Measurements from ENCODE around the gene TRIM50.
"Not testable (repeated sequence)": the region's sequence is repeated elsewhere in the genome, so short reads cannot be mapped to it uniquely, and the experiment has no call there.

Gene TRIM50

DNA sequence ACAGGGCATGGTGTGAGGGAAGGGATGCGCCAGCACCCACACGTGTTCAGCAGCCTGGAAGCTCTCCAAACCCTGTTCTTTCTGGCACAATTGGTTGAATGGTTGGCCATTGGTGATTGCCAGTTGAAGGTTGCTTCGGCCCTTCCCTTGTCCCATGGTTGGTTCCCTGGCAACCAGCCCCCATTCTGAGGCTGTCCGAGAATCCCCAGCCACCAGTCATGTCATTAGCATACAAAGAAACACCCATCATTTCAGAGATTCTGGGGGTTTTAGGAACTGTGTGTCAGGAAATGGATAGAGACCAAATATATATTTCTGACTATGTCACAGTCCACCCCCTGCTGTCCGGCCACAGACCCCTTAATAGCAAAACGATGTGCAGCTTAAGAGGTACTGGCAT lies 21.9 kb upstream of the TRIM50 start:
- DNase-seq, result no peak

DNA sequence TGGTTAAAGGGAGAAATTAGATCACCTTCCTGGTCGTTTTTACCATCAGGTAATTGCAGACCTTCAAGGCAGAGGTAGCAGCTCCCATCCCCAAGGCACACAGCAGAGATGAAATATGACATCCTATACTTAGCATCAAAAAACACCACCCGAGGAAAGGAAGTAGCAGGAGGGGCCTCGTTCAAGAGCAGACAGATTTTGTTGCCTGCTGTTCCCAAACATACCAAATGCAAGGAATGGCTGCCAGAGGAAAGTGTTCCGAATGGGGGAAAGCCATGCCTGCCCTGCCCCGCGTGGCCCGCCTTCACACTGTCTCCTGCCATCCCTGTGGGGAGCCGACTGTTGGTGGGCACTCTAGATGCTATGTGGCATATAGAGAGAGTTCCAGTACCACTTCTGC lies 18.1 kb upstream of the TRIM50 start:
- DNase-seq, result no peak

DNA sequence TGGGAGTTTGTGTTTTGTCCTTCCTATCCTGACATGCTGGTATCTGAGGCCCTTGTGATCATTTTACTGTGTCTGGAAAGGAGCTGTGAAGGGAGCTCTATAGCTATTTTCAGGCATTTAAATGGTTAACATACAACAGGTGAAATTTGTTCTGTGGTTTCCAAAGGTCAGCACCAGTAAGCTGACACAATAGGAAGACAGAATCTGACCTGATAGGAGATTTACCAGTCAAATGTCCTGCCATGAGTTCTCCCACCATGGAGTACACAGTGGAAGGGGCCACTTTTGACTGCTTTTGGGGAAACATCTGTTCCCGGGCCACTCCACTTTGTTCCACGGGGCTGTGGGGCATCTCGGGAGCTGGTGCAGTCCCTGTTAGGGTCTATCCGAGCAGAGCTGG lies 17.7 kb upstream of the TRIM50 start:
- no peak for DNase-seq

DNA sequence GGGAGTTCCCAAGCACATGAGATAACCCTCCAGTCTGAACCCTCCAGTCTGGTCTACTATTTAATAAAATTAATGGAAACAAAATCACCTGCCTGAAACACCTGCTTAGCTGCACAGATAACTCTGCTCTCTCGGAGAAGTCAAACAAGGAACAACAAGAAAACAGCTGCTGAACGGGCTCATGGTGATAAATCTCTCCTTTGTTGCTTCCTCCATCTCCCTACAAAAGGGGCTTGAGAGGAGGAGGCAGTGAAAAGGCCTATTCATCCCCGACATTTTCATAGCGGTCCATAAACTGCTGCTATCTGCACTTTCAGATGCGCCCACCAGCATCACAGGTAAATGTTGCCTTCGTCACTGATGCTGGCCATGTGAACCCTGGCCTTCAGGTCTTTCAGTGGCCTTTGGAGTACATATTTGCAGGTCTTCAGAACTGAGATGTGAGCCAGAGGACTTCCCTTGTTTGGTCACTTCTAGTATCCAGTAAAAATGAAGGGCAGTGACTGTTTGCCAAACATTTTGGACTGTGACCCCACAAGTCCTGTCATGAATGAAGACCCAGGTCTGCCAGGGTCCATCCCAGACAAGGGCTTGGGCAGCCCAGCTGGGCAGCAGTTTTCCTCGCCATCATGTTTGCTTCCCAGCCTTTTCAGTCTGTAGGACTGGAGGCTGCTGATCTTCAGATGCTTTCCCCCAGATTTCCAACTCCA lies 15.9 kb upstream of the TRIM50 start:
- DNase-seq, result no peak

DNA sequence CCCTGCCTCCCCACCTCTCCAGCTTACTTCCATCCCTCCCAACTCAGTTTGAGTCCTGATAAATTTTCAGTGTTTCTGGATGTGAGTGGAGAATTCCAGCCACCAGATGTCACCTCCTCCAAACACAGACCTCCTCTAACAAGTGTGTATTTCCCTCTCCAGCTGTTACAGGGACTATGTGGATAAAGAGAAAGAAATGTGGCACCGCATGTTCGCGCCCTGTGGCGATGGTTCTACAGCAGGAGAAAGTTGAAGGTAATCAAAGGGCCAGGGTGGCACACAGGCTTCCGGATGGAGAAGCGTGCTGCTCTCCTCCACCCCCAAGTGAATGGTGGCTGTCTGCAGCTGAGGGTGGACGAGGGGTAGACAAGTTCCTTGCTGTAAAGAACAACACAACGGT lies 14.8 kb upstream of the TRIM50 start:
- peak; percentile 48 for DNase-seq

DNA sequence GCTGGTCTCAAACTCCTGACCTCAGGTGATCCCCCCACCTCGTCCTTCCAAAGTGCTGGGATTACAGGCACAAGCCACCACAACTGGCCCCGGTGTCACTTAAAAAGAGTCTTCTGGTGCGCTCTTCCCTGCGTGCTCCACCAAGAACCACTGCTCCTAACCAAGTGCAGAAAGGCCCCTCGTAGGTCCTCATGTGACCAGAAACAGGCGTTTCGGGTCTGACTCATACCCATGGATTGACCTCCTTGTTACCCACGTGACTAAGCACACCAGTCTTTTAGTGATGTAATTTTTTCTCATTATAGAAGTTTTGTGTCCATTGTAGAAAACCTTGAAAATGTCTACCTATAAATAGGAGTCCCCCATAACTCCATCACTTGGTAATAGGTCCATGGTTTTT lies 14.0 kb upstream of the TRIM50 start:
- DNase-seq, result no peak

DNA sequence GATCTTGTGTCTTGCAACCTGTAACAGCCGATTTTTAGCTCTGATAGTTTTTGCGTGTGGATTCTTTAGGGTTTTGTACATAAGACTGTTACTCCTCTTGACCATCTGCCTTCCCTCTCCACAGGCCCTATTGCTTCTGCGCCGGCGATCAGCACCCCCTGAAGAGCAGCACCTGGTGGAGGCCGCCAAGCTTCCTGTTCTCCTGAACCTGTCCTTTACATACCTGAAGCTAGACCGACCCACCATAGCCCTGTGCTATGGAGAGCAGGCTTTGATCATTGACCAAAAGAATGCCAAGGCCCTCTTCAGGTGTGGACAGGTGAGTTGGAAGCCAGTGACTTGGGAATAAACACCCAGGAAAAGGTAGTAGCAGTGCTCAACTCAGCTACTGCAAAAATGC lies 12.6 kb upstream of the TRIM50 start:
- no peak for DNase-seq

DNA sequence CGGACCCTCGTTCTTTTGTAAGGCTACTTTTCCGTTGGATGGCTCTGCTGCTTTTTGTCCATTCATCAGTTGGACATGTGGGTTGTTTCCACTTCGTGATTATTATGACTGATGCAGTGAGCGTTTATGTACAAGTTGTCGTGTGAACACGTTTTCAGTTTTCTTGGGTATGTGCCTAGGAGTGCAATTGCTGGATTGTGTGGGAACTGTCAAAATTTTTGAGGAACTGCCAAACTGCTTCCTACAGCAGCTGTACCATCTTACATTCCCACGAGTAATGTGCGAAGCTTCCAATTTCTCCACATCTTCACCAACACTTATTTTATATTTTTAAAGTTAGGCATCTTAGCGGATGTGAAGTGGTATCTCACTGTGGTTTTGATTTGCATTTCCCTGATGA lies 10.4 kb upstream of the TRIM50 start:
- no peak for DNase-seq

DNA sequence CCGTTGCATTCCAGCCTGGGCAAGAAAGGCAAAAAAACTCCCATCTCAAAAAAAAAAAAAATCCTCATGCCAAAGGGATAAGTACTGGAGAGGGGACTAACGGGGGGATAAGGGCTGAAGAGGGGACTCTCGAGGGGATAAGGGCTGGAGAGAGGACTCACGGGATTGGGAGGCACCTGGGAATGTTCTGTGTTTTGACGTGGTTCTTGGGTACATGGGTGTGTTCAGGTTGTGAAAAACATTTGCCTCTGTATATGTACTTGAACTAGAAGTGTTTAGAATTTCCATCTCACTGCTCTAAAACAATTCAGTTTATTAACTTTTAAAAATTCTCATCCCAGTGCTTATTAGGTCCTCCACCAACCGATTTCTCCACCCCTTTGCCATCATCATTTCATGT lies 4.6 kb upstream of the TRIM50 start:
- DNase-seq, result no peak

DNA sequence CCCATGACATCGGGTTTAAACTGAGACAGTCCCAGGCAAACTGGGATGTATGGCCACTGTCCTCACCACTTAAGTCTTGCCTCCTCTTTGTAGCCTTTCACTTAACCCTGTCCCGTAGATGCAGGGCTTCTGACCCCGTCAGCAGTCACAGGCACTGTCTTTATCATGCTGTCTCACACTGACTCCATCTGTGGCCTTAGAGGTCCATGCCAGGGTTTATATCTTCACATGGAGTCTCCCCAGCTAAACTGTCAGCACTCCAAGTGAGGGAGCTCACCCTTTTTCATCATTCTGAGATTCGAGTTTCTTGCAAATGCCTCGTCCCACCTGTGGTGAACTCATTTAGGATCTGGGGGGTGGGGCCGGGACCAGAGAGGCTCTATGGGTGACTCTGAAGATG lies 2.9 kb upstream of the TRIM50 start:
- DNase-seq, result no peak

DNA sequence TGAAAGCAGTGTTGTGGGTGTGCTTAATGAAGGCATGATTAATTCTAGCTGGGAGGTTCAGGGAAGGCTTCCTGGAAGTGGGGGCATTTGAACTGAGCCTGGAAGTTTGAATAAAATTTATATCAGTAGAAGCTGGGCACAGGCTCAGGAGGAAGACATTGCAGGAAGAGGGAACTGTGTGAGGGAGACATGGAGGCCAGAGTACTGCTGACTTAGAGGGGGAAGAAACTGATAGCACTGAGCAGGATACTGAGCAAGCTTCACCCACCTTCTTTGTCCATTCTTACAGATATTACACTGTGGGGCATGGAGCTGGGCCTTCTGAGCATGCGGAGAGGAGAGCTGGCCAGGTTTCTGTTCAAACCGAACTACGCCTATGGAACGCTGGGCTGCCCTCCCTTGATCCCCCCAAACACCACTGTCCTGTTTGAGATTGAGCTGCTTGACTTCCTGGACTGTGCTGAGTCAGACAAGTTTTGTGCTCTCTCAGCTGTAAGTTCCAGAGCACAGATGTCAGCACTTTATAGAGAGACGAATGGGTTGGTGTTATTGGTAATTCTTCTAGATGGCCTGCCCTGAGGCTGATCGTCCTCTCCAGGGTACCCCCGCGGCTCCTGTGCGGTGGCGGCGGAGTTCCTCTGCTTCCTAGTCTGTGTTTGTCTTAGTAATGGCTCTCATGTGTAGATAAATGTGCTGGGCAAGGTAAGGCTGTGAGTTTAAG lies 2.1 kb upstream of the TRIM50 start:
- DNase-seq, result no peak

DNA sequence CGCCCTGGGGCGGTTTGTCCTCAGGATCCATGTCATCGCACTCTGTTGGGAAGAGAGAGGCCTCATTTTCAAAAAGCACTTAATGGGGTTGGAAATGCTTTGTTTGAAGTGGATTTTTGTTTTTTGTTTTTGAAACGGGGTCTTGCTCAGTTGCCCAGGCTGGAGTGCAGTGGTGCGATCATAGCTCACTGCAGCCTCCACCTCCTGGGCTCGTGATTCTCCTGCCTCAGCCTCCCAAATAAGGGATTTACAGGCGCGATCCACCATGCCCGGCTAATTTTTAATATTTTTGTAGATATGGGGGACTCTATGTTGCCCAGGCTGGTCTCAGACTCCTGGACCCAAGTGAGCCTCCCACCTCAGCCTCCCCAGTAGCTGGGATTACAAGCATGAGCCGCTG lies 814 bp upstream of the TRIM50 start:
- no peak for DNase-seq

DNA sequence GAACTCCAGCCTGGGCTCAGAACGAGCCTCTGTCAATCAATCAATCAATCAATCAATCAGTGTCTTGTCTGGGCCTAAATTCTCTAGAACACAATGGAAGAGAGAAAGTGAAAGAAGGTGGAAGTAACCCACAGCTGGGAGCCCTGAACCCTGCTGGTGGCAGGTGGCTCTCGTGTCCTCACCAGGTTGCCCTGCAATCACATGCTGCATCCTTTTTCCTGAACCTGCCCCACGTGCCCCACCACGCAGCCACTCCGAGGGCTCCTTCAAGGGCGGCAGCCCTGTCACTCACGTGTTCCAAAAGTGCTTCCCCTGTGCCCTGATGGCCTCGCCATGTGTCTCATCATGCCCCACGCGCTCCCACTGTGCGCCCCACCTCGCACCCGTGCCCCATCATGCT lies 433 bp downstream of the TRIM50 start:
- DNase-seq, result not testable (repeated sequence)

DNA sequence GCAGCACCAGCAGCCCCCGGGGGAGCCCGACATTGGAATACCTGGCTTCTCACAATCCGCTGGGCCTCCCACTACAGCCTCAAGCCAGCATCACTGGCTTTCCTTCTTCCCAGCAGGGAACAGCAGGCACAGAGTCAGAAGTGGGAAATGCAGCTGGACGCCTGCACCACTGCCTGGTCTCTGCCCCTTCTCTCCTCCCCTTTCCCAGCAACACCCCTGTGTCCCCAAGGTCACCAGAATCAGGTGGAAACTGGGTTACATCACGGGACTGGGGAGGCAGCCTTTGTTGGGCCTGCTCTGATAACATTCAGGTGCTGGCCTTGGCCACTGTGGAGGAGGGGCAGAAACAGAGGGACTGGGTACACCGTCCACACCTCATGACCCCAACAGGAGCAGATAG lies 2.5 kb downstream of the TRIM50 start:
- not testable (repeated sequence) for DNase-seq

DNA sequence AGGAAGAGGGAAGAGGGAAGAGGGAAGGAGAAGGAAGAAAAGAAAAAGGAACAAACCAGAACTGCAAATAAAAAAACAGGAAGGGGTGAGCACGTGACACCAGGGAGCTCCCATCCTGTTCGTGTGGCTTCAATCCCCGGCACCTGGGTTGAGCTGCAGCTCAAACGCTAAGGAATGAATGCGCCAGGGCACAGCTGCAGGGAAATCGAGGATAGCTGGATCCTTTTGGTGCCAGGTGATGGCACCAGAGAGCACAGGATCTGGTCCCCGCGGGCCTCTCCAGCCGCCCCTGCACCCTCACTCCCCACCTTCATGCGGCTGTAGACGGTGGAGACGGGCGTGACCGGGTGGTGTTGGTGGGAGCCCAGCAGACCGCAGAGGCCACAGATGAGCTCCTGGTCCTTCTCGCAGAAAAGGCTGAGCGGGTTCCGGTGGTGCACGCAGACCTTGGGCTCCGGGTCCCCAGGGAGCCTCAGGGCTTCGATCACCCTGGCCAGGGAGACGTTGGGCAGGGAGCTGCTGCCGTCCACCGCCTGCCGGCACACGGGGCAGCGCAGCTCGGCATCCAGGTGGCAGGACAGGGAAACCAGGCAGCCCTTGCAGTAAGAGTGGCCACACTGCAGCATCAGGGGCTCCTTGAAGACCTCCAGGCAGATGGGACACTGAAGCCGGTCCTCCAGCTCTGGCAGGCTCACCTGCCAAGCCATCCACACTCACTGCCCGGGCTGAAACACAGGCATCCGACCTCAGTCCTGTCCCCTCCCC lies 3.6 kb downstream of the TRIM50 start:
- DNase-seq, result peak; percentile 86

DNA sequence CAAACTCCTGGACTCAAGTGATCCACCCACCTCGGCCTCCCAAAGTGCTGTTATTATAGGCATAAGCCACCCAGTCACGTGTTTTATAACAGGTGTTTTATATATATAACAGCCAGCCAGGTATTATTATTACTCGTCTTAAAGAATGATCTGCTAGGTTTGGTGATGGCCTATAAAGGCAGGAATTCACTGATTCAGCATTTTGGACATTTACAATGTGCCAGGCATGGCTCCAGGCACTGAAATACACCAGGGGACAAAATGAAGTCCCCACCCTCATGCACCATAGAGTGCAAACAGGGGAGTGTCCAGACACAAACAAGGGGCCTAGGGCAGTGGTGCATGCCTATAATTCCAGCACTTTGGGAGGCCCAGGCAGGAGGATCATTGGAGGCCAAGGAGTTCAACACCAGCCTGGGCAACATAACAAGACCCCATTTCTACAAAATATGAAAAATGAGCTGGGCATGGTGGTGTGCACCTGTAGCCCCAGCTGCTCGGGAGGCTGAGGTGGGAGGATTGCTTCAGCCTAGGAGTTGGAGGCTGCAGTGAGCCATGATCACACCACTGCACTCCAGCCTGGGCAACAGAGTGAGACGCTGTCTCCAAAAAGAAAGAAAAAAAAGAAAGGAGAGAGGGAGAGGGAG lies 4.3 kb downstream of the TRIM50 start:
- DNase-seq, result not testable (repeated sequence)

DNA sequence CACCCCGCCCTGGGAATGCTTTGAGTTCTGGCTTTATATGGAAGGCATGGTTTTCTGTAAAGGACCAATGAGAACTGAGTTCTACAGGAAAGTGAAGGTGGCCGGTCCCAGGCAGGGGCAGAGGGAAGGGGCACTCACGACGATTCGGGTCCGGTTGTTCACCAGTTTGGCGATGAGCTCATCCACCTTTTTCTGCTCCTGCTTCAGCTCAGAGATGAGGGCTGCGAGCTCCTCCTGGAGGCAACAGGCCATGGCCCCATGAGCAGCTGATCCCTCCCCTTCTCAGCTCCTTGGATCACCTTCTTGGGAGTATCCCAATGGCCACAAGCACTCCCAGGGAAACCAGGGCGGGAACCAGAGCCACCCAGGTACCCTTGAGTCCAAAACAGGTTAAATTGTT lies 7.9 kb downstream of the TRIM50 start:
- not testable (repeated sequence) for DNase-seq

DNA sequence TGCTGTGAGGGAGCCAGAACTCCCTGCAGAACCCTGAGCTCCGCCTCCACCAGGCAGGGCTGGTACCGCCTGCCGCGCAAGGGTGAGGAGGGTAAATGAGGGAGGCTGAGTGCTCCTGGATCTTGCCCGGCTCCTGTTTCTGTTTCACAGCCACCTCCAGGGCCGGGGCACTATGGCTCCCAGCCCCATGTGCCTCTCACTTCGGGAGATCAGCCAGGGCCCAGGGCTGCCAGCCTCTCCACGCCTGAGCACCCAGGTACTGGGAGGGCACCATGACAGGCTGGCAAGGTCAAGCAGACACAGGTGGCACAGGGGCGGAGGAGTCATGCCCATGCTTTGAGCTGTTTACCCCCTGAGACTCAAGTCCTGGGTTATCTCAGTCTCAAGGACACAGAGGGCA lies 8.3 kb downstream of the TRIM50 start:
- not testable (repeated sequence) for DNase-seq

DNA sequence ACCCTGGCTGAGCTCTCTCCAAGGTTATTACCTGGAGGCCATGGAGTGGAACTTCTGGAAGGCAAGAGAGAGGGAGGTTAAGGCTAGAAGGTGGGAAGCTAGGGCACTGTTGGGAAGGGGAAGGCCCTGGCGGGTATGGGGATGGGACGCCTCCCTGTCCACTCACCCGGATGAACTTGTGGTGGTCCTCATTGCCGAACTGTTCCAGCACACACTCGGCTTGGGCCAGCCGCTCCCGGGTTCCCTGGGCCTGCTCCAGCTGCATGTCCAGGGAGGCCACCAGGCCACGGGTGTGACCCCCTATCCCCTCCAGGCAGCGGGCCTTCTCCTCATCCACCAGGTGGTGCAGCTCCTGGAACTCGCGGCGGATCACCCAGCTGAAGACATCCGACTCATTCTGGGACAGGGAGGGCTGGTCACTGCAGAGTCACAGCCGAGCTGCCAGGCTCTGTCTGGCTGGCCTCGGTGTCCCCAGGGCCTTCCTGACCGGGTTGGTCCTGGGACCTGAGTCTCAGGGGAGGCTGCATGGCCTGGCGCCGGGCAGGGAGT lies 9.2 kb downstream of the TRIM50 start:
- DNase-seq, result not testable (repeated sequence)

DNA sequence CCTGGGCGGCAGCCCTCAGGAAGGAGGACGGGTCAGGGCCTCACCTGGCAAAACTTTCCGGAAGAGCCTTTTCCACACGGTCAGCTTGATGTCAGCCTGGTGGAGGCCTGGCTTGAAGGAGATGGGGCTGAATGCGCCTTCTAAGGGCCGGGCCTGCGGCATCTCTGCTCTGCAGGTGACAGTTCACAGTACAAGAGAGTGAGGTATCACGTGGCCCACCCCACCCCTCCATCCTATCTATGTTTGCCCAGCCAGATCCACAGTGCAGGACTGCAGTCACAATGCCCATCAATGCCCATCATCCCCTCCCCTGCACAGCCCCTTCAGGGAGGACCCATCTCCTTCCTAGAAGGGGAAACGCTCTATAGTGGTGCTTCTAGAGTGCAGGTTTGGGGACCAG lies 11.4 kb downstream of the TRIM50 start:
- DNase-seq, result no peak

DNA sequence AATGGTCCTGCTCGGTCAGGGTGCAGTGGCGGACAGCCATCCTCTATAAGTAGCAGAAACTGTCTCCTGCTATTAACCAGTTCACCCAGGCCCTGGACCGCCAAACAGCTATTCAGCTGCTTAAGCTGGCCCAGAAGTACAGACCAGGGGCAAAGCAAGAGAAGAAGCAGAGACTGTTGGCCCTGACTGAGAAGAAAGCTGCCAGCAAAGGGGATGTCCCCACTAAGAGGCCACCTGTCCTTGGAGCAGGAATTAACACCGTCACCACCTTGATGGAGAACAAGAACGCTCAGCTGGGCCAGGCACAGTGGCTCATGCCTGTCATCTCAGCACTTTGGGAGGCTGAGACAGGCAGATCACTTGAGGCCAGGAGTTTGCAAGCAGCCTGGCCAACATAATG lies 13.6 kb downstream of the TRIM50 start:
- DNase-seq, result no peak

DNA sequence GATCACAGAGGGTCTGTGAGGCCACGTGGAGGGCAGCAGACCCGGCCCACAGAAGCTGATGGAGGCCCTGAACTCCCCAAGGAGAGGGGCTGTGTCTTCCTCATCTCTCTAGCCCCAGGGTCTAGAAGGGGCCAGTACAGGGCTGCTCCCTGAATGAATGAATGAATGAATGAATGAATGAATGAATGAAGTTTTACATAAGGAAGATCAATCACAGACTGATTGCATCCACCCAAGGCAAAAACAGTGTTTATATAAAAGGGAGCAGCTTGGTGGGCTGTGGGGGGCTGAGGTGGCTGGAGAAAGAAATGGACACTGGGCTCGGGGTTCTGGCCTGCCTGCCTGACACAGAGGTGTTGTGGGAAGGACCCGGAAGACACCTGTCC lies 14.4 kb downstream of the TRIM50 start:
- no peak for DNase-seq

DNA sequence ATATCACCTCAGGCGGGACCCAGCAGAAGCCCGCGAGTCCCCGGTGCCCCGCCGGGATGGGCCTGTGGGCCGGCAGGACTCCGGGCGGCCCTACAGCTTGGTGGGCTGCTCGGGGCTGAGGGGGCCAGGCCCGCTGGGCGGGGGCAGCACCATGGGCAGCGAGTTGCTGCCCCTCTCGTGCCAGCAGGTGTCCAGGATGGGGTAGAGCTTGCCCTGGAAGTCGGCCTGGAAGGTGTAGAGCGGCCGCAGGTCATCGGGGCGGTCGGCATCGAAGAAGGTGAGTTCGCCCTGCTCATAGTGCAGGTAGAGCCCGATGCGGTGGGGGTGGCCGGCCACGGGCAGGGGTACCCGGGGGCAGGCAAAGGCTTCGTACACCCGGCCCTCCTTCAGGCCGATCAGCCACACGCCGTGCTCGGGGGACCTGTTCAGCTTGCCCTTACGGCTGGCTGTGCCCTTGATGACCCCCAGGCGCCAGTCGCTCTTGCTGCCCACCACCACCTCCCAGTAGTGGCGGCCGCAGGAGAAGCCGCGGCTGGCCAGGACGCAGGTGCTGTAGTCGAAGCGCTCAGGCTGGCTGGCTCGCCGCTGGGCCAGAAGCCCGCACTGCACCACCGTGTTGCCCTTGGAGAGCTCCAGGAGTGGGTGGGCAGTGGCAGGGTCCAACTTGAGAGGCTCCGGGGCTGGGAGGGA lies 14.9 kb downstream of the TRIM50 start:
- no peak for DNase-seq

Data from 8988T (cell line).